ENCODE results near the gene CCR2.

Gene CCR2

GRCh38 chr3:46398186-46398955 is 44.5 kb downstream of the CCR2 start:
- TF ChIP-seq ZFP3 (CRISPR knock-in tag; IDR thresholded peaks at IDR 0.05) = no peak
- ATAC-seq = no peak

GRCh38 chr3:46399098-46399497 is 45.2 kb downstream of the CCR2 start:
- no peak for ATAC-seq
- TF ChIP-seq RARB (CRISPR knock-in tag; IDR thresholded peaks at IDR 0.05) (no peak), CSRNP3 (CRISPR knock-in tag; IDR thresholded peaks at IDR 0.05) (no peak), TSHZ2 (CRISPR knock-in tag; IDR thresholded peaks at IDR 0.05) (no peak), ZFP30 (CRISPR knock-in tag; IDR thresholded peaks at IDR 0.05) (no peak), ZC3H10 (CRISPR knock-in tag; IDR thresholded peaks at IDR 0.05) (no peak), ESRRG (CRISPR knock-in tag; IDR thresholded peaks at IDR 0.05) (no peak), GLIS3 (CRISPR knock-in tag; IDR thresholded peaks at IDR 0.05) (no peak), ZNF8 (CRISPR knock-in tag; IDR thresholded peaks at IDR 0.05) (no peak), POU6F1 (CRISPR knock-in tag; IDR thresholded peaks at IDR 0.05; ENCODE audit: borderline replicate concordance, low read depth) (no peak), ISL1 (CRISPR knock-in tag; IDR thresholded peaks at IDR 0.05) (no peak), ARNTL (CRISPR knock-in tag; IDR thresholded peaks at IDR 0.05; ENCODE audit: borderline replicate concordance, low read depth) (no peak), PATZ1 (CRISPR knock-in tag; IDR thresholded peaks at IDR 0.05; ENCODE audit: borderline replicate concordance) (no peak), CSDC2 (CRISPR knock-in tag; IDR thresholded peaks at IDR 0.05) (no peak), OSR1 (CRISPR knock-in tag; IDR thresholded peaks at IDR 0.05) (no peak), TCF4 (CRISPR knock-in tag; IDR thresholded peaks at IDR 0.05; ENCODE audit: borderline replicate concordance) (no peak)

- TF ChIP-seq POU6F1 (CRISPR knock-in tag; IDR thresholded peaks at IDR 0.05; ENCODE audit: borderline replicate concordance, low read depth) (no peak), CSDC2 (CRISPR knock-in tag; IDR thresholded peaks at IDR 0.05) (no peak), TOX (CRISPR knock-in tag; IDR thresholded peaks at IDR 0.05; ENCODE audit: borderline replicate concordance) (no peak), ZC3H10 (CRISPR knock-in tag; IDR thresholded peaks at IDR 0.05) (no peak), CREB5 (CRISPR knock-in tag; IDR thresholded peaks at IDR 0.05; ENCODE audit: low read depth) (no peak), ZNF8 (CRISPR knock-in tag; IDR thresholded peaks at IDR 0.05) (no peak), PPARA (CRISPR knock-in tag; IDR thresholded peaks at IDR 0.05; ENCODE audit: borderline replicate concordance) (no peak), RARB (CRISPR knock-in tag; IDR thresholded peaks at IDR 0.05) (no peak), CSRNP3 (CRISPR knock-in tag; IDR thresholded peaks at IDR 0.05) (no peak), OSR1 (CRISPR knock-in tag; IDR thresholded peaks at IDR 0.05) (no peak)
- ATAC-seq = no peak
These were observed 45.6 kb downstream of the CCR2 start for GRCh38 chr3:46399557-46399956.
